ENCODE results near the gene KLHL22.
"Not testable (repeated sequence)": the region's sequence is repeated elsewhere in the genome, so short reads cannot be mapped to it uniquely, and the experiment has no call there.

KLHL22 gene

DNA sequence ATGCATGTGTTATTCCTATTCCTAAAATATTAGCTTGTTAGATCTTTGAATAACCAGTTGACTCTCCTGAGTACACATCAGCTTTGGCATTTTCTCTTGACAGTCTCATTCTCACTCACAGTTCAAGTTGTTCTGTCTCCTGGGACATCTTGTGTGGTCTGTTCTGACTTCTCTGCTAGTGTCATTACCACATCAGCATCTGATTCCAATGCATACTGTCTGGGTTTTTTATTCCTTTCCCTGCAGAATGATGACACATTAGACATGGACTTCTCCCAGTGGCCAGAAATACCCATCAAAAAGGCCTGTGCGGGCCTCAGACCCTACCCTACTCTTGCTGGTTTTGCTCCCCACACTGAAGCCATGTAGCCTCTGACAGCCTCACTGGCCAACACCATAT lies 99.0 kb downstream of the KLHL22 start:
- no peak for FAIRE-seq

DNA sequence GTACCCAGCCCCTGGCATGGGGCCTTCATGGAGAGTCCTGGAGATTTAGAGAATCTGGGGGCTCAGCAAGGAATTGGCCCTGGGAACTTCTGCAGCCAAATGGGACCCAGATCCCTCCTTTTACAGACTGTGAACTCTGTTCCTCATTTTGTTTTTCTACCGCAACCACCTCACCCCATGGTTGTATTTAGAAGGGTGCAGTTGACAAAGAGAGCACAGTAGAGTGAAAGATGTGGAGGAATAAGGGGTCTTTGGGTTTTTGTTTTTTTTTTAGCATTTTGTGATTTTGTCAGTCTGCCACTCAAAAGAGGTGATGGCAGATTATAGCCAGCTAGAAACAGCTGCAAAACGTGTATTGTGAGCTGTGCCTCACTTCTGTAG lies 99.7 kb downstream of the KLHL22 start:
- FAIRE-seq, result no peak

GRCh38 chr22:20395181-20395906 lies 100.3 kb downstream of the KLHL22 start:
- FAIRE-seq, result no peak

GRCh38 chr22:20393705-20394476 lies 101.7 kb downstream of the KLHL22 start, which contains the start of gene ZNF74:
ZNF74 (plus strand) TSS chr22:20394151; CDS start chr22:20394629, 478 bp downstream.
- FAIRE-seq, result peak; percentile 15

DNA sequence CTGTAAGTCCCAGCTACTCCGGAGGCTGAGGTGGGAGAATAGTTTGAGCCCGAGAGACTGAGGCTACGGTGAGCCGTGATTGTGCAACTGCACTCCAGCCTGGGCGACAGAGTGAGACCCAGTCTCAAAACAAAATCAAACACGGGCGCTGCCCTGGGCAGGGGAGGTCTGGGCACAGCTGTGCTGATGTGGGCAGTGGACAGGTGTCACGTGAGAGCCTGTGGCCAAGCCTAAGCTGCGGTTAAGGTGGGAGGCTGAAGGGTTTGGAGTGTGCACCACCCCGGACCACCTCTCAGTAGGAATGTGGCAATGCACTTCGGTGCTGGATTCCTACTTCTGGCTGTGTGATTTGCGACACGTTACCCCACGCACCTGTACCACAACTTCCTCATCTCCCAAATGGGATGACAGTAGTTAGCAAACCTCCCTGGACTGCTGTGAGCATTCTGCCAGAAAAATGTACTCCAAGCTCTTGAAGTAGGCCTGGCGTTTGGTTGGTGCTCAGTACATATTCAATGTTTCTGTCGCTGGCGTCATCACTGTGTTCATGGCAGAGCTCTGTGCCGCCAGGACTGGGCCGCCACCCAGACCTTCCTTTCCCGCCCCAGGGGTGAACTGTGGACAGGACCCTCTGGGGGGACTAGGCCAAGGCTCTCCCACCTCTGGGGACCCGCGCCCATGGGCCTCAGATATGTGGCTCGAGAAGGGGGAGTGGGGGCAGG lies 102.5 kb downstream of the KLHL22 start:
- no peak for FAIRE-seq

GRCh38 chr22:20392365-20392881 lies 103.2 kb downstream of the KLHL22 start:
- not testable (repeated sequence) for FAIRE-seq
